Hypothalamus (tissue), 51 donors: Measurements from ENCODE around the gene PRXL2C.
A peak's percentile ranks its signal among the peaks of the same experiment; 100 is the strongest.
"Not testable (repeated sequence)": the region's sequence is repeated elsewhere in the genome, so short reads cannot be mapped to it uniquely, and the experiment has no call there.

Experiments used
- DNase-seq, 51 donors: peaks; one replicate each; lab custom pipeline; 2025; lab: John Stamatoyannopoulos, UW

The PRXL2C gene

DNA sequence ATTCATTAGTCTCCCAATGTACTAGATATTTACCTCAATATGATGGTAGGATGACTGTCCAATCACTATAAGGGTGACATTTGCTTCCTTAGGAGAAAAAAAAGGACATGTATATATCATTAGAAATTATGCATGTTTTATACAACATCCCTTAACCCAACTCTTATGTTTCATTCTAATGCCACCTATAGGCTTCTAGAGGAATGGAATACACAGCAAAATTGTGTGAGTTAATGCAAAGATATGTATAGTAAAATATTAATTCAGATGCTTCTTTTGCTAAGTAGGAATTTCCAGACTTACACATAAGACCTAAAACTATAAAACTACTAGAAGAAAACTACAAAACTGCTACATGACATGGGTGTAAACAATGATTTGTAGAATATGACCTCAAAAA lies 3.5 kb downstream of the PRXL2C start:
- DNase-seq: no peak

DNA sequence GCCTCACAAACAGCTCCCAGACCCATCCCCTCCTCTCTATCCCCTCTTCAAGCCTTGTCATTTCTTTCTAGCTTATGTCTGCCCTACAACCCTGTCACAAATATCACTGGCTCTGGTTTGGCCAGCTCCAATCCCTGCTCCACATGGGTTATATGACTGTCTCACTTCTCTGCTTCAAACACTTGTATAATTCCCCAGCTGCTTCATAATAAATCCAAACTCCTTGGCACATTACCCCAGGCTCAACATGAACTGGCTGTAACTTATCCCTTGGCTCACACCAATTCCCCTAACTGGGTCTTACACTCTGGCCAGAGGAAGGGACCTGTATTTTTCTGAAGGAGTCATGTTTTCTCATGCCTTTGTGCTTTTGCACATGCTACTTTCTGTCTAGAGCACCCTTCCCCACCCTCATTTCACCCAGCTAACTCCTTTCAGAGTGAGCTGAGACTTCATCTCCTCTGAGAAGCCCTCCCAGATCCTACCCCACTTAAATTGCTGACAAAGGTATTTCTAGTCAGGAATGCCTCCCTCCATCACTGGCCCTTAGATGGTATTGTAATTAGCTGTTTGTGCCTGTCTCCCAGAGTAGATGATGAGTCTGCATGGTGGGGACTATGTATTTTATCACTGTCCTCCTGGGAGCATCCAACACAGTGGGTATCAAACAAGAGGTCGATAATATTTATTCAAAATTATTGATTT lies 5.3 kb downstream of the PRXL2C start:
- DNase-seq: no peak

DNA sequence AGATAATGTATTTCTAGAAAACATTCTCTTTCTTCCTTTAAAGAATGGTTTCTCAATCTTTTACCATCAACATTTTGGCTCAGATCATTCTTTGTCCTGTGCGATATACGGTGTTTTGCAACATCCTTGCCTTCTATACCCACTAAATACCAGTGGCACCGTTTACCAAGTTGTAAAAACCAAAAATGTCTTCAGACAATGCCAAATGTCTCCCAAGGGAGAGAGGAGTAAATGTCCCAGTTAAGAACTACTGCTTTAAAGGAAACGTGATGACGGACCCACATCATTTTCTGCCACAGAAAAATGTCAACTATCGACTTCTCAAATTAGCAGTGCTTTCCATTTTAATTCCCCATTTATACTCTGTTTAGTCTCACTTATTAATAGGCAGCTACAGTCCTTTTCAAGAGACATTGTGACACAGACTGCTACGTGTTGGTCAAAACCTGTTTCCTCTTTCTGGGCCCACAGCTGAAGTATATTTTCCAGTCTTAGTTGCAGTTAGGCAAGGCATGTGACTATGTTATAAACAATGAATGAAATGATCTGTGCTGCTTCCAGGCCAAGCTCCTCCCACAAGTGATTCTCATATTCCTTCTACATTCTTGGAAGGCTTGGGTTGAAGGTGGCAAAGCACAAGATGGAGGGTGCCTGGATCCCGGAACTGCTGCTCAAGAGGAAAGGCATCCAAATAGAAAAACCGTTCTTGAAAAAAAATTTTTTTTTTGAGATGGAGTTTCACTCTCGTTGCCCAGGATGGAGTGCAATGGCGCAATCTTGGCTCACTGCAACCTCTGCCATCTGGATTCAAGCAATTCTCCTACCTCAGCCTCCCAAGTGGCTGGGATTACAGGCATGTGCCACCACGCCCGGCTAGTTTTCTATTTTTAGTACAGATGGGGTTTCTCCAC lies 8.8 kb downstream of the PRXL2C start:
- DNase-seq: no peak

DNA sequence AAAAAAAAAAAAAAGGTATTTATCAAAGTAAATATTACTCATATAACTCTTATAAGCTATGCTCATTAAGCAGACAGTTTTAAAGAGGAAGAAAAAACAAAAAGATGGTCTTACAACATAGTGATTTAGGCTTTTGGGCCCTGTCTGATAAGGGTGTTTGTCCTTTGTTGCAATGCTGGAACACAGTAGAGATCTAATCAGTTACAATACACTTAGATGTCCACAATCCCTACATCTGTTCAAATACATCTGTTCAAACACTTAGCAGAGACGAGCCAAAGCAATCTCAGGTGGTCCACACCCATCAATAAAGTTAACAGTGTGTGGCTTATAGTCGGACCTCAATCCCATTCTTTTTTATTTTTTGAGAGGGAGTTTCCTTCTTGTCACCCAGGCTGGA lies 11.0 kb downstream of the PRXL2C start:
- DNase-seq: no peak

DNA sequence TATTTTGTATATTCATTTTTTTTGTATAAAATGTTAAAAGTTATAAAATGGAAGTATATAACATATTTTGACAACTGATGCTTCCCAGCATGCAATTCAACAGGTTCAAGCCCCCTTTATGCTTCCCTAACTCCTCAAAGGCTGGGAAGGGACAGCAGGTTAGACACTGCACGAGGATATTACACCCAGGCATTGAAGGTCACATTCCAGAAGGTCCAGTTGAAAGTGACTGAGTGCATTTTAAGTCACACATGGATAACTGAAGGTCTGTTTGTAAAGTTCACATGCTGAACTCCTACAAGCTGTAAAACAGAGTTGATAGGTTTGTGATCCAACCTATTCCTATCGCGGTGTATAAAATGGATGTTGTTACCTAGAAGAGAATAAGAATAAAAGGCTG lies 13.6 kb downstream of the PRXL2C start:
- DNase-seq: no peak

DNA sequence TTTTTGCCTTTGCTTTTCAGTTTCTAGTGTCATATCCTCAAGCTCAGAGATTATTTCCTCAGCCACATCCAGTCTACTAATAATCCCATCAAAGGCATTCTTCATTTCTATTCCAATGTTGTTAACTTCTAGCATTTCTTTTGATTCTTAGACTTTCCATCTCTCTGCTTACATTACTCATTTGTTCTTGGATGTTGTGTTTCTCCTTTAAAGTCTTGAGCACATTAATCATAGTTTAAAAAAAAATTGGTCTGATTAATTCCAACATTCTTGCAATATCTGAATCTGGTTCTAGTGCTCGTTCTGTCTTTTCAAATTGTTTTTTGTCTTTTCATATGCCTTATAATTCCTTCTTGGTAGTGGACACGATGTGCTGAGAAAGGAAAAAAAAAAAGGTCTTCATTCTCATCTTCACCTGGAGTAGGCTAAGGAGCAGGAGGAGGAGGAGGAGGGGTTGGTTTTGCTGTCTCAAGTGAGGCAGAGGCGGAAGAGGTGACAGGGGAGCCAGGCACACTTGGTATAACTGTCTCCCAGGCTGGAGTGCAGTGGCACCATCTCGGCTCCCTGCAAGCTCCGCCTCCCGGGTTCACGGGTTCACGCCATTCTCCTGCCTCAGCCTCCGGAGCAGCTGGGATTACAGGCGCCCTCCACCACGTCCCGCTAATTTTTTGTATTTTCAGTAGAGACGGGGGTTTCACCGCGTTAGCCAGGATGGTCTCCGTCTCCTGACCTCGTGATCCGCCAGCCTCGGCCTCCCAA lies 16.3 kb downstream of the PRXL2C start:
- DNase-seq: no peak

DNA sequence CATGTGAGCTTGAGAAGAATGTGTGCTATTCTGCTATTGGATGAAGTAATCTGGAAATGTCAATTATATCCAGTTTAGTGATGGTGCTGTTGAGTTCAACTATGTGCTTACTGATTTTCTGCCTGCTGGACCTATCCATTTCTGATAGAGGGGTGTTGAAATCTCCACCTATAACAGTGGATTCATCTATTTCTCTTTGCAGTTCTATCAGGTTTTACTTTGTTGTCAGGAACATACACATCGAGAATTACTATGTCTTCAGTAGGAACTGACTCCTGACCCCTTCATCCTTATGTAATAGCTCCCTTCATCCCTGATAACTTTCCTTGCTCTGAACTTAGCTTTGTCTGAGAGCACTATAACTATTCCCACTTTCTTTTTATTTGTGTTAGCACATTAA lies 18.7 kb downstream of the PRXL2C start:
- no peak for DNase-seq

DNA sequence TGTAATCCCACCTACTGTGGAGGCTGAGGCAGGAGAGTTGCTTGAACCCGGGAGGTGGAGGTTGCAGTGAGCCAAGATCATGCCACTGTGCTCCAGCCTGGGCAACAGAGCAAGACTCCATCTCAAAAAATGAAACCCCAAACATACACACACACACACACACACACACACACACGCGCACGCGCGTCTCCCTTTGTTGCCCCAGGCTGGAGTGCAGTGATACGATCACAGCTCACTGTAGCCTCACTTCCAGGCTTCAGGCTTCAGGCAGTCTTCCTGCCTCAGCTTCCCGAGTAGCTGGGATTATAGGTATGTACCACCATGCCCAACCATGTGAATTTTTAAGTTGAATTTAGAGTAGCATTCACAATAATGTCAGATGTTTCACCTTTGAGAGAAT lies 21.5 kb downstream of the PRXL2C start:
- not testable (repeated sequence) for DNase-seq

DNA sequence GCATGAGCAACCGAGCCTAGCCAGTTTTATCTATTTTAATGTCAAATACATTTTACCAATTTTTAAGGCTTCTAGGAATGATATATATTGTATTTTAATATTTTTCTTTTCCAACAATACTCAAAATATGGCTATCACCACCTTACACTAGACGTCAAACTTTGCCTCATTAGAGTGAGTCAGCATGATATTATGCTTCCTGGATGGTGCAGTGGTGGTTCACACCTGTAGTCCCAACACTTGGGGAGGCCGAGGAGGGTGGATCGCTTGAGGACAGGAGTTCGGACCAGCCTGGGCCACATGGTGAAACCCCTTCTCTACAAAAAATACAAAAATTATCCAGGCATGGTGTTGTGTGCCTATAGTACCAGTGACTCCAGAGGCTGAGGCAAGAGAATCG lies 28.2 kb downstream of the PRXL2C start:
- DNase-seq: no peak

DNA sequence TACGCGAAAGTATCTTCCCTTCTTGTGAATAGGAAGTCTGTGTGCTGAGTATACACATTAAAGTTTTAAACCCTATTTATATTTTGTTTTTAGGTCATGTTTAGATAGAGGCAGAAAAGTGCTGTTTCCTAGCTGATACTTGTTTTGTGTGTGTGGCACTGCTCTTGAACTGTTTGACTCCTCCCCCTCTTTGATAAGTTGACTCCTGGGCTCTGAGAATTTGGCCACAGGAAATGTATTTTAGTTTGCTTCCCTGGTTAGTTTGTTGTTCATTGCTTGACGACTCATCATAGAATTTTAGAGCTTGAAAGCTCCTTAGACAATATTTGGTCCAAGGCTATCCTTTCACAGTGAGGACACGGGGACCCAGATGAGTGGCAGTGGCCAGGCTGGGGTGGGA lies 33.5 kb downstream of the PRXL2C start:
- DNase-seq: no peak

DNA sequence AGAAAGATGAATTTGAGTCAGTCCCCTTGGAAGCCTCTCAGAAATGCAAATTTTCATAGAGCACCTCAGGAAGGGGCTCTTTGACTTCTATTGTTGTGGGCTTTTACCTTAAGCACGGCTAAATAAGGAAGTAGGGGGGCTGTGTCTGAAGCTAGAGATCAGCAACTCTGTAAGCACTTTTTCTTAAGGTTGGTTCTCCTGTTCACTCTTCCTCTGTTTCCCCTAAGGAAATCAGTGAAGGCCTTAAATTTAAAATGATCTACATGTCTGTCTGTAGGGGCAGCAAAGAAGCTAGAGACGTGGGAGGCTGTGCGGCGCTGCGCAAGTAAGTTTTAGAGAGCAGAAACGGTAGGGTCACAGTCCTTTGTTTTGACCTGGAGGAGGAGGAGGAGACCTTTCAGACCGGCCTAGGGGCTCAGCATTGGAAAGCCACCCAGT lies 34.3 kb downstream of the PRXL2C start:
- DNase-seq: no peak

DNA sequence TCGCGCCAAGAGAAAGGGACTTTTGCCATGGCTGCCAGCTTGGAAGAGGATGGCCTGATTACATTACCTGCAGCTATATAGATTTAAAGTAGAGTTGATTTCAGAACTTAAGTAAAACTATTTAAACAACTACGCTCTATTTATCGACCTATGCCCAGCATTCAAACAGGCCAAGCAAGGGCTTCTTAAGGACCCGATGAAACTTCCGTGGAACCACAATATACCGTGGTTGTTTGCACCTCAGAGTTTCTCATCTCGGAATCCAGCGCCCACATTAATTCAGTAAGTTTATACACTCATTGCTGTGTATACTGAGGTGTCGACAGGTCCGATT lies 35.0 kb downstream of the PRXL2C start:
- no peak for DNase-seq

DNA sequence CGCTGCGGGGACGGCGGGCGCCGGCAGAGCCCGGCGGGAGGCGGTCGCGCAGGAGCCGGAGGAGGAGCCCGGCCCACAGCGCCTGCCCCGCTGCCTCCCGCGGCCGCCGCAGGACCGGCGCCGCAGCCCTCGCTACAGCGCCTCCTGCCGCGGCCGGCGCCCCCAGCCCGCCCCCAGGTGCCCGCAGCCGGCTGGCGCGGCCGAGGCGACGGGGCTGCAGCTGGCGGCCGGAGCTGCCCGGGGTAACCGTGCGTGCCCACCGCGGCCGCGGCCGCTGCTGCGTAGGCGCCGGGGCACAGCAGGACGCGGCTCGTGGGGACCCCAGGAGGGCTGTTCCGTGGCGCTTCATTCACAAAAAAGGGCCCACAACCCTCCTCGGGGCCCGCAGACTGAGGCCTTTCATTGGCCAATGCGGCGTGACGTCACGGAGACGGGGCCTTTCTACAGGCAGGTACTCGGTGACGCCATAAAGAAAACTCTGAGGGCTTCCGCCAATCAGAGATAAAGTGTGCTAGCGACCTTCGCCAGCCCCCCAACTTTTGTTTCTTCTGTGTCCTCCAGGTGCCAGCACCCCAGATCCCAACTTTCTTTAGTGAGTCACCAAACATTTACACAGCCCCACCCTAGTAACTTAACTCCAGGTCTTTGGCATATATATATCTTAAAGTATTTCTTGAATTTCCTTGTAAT lies 35.5 kb downstream of the PRXL2C start, which contains the start of gene CDC14B:
Gene CDC14B, minus strand, starts transcription at position 353 of the 690 bp plus-strand sequence. CDS start 465 bp downstream, outside the sequence.
- DNase-seq: peak; percentile 8 to 91 (median 80)

DNA sequence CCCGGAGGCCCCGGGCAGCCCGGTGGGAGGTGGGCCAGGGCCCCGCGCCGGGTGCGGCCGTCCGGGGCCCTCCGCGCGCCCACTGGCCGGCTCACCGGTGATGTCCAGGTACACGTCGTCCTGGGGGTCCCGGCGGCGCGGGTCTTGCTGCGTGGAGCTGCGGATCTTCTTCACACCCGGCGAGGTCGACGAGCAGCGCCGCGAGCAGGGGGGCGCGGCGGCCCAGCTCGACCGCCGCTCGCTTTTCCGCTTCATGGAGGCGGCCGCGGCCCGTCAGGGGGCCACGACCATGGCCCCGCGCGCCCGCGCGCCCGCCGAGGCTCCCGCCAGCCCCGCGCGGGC lies 36.0 kb downstream of the PRXL2C start:
- DNase-seq: peak in 5 of 51 donors; percentile 8 to 49 (median 38)

DNA sequence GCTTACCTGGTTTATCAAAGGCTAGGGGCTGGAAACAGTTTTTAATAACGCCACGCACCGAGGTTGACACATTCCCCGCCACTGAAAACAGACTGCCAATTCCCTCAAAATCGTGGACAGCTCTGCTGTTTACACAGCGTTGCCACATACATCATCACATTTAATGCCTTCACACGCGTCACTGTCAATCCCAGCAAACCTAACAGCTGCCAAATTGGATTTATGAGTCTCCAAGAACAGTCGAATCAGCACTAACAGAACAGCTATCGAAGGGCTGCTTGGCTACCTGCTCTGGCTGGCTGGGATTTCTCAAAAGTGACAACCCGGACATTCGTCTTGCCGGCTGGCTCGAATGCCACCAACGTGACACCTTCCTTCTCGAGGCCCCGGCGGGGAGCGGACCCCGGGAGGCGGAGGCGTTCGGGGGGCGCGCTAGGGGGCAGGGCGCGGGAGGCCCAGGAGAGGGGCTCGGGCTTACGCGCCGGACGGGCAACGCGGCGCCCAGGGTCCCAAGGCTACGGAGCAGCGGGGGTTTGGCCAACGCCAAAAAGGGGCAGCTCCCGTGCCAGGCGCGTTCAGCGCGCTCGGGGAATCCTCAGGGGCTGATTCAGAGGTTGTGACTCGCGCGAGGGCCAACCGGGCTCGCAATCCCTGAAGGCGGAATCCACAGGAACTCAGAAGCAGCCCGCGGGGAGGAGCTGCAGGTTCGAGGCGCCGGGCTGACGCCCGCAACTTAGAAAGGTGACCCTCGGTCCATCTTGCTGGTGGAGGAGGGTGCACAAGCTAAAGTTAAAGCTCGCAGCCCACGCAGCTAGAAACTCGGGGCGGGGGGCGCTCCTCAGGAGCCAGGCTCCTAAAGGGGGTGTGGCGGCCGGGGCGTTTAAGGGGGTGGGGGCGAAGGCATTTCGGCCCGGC lies 36.7 kb downstream of the PRXL2C start:
- peak in 38 of 51 donors; percentile 12 to 77 (median 45) for DNase-seq

DNA sequence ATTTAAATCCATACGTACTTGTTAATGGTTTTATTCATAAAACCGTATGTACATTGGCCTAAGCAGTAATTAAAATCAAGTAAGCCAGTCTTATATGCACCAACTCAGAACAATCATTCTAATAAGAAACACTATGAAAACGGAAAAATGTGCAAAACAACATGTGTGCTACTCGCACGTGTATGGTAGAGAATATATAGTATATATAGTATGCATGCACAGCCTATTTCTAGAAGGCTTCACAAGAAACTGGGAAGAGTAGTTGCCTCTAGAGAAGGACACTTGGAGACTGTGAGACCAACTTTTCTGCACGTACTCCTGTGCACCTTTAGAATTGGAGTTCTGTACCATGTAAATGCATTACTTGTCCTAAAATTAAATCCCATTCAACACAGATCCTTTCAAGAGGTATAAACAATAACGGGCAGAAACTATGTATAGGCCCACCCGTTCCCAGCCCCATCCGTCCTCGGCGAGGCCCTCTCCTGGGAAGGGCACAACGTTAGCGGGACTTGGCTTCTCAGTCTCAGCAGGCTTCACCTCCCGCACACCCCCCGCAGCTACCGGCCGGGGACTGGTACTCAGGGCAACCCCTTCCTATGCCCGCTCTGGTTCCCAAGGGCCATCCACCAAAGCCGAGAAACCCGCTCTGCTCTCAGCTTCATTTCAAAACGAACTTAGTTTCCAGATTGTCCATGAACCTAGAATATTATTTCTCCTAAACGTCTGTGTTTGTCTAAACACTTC lies 37.5 kb downstream of the PRXL2C start:
- peak in 32 of 51 donors; percentile 3 to 77 (median 24) for DNase-seq

DNA sequence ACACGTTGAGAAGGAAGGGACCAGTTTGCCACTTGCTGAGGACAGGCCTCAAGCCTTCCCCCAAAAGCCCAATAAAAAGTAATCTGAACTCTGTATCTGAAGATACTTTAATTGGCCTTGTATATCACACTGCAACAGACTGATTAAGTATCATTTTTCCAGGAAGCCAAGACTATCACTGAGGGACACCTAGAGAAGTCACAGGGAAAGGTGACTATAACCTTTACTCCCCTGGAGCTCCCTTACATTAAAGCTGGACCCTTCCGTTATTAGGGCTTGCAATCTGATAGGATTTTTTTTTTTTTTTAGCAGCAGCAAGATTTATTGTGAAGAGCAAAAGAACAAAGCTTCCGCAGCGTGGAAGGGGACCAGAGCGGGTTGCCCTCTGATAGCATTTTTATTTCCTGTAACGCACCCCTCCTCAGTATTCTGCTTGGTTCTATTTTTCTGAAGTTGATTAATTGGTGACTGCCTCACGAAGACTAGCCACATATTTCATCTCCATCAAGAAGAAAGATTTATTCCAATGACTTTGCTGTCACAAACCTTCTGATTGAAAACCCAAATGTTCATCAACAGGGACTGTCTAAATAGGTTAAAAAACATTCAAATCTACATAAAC lies 38.2 kb downstream of the PRXL2C start:
- DNase-seq: no peak

DNA sequence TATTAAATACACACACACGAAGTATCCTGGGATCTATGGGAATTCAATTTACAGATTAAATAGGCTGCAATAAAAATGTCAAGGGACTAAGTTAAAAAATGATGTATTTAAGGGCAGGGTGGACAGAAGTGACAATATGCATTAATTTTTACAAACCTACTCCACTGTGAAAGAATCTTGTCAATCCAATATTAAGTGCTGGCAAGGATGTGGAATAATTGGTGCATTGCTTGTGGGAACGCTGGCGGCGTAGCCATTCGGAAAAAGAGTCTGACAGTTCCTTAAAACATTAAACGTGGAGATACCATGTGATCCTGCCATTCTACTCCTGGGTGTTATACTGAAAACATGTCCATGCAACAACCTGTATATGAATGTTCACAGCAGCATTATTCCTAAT lies 39.7 kb downstream of the PRXL2C start:
- DNase-seq: no peak
